HepG2 (cell line): ENCODE data around the gene UBAP1L.

ENCODE experiments used
- FOXA1 ChIP-seq, 2 experiments: fragments of 450-650 bp in 1 of 2; sonication (generic) in 1 of 2; formaldehyde crosslinking in 1 of 2; IDR thresholded peaks; 2 replicates each; pipeline versions ENCODE4 v1.4.0 to v1.6.1; 2016 to 2020; ENCODE audit warnings: missing genetic modification reagents in 1 of 2
- FOXC1 ChIP-seq: sonication (generic); formaldehyde crosslinking; IDR thresholded peaks from 2 replicates; pipeline ENCODE4 v1.8.0; 2022; ENCODE audit warnings: mild to moderate bottlenecking, missing genetic modification reagents, borderline replicate concordance
- FOXP1 ChIP-seq, 2 experiments: fragments of 450-650 bp in 1 of 2; IDR thresholded peaks; 2 replicates each; pipeline ENCODE4 v1.6.1; 2017 to 2018; ENCODE audit warnings: antibody characterized with exemption in 1 of 2
- GLMP ChIP-seq: sonication (generic); formaldehyde crosslinking; IDR thresholded peaks from 2 replicates; pipeline ENCODE4 v1.9.0; 2021; ENCODE audit warnings: missing genetic modification reagents, mild to moderate bottlenecking, borderline replicate concordance
- MEIS1 ChIP-seq: sonication (generic); formaldehyde crosslinking; IDR thresholded peaks from 2 replicates; pipeline ENCODE4 v1.9.0; 2021; ENCODE audit warnings: mild to moderate bottlenecking, missing genetic modification reagents, moderate library complexity, borderline replicate concordance
- POLR2A ChIP-seq, 2 experiments: IDR thresholded peaks; 2 replicates each; pipeline ENCODE4 v1.6.1; 2011; ENCODE audit warnings: low read depth in 2 of 2, low read length in 2 of 2, mild to moderate bottlenecking in 1 of 2, moderate library complexity in 1 of 2; ENCODE audit not compliant: insufficient read depth in 1 of 2
- RBM22 ChIP-seq: fragments of 200-400 bp; formaldehyde crosslinking; optimal IDR thresholded peaks from 2 replicates; pipeline ENCODE3; 2017; ENCODE audit warnings: mild to moderate bottlenecking, low read length, moderate library complexity
- SNAPC5 ChIP-seq: sonication (generic); formaldehyde crosslinking; IDR thresholded peaks from 2 replicates; pipeline ENCODE4 v1.8.1; 2023; ENCODE audit warnings: mild to moderate bottlenecking, missing genetic modification reagents, borderline replicate concordance
- ZNF512 ChIP-seq: sonication (generic); formaldehyde crosslinking; IDR thresholded peaks from 2 replicates; pipeline ENCODE4 v1.4.0; 2020; ENCODE audit warnings: mild to moderate bottlenecking, missing genetic modification reagents
- TF ChIP-seq, protein P1 (sequence below): IDR thresholded peaks from 2 replicates; pipeline ENCODE4 v1.6.1; 2012; ENCODE audit warnings: low read depth, low read length, improper control_type of control experiment
- TF ChIP-seq, protein P2 (sequence below): sonication (generic); formaldehyde crosslinking; IDR thresholded peaks from 2 replicates; pipeline ENCODE4 v1.4.0; 2020; ENCODE audit warnings: missing genetic modification reagents
- TF ChIP-seq, protein P3 (sequence below): sonication (generic); formaldehyde crosslinking; IDR thresholded peaks from 2 replicates; pipeline ENCODE4 v1.4.0; 2020; ENCODE audit warnings: missing genetic modification reagents

DNA sequence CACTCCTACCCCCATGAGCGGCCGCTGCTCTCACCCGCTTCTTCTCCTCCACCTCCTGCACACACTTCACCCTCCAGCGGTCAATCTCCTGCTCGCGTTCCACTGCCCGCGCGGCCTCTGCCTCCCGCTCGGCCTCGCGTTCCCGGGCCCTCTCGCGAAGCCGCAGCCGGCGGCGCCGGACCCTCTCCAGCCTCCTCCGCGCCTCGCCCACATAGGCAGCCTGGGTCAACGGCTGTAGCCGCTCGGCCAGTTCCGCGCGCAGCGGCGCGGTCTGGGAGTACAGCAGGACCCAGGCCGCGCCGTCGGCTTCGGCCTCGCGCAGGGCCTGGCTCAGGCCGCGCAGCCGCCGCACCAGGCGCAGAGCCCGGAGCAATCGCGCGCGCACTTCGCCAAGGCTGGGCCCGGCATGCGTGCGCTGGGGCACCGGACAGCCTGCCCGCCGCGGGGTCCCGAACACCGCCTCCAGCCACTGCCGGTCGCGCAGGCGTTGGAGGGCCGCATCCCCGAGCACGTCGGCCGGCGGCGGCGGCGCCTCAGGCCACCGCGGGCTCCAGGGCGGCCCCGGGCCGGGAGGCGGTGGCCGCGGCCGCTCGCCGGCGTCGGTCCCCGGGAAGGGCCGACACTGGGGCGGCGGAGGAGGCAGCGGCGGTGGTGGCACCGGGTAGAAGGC lies 18.0 kb upstream of the UBAP1L start:
- TF ChIP-seq MEIS1 (no peak), SNAPC5 (CRISPR knock-in tag) (no peak), RBM22 (no peak), GLMP (no peak), FOXA1 (IDR thresholded peaks at IDR 0.05) (no peak), FOXA1 (CRISPR knock-in tag; IDR thresholded peaks at IDR 0.05) (no peak), FOXC1 (no peak), POLR2A (IDR thresholded peaks at IDR 0.05; ENCODE audit: insufficient read depth in 1 of 2, low read depth in 2 of 2, low read length in 2 of 2) (0 out of 4 replicates have a peak, but pooled peaks of 1 of the 2 experiments have one; percentile 30), FOXP1 (IDR thresholded peaks at IDR 0.05) (no peak), FOXP1 (CRISPR knock-in tag; IDR thresholded peaks at IDR 0.05) (no peak), ZNF512 (CRISPR knock-in tag) (no peak)
- TF ChIP-seq, protein P1, sequence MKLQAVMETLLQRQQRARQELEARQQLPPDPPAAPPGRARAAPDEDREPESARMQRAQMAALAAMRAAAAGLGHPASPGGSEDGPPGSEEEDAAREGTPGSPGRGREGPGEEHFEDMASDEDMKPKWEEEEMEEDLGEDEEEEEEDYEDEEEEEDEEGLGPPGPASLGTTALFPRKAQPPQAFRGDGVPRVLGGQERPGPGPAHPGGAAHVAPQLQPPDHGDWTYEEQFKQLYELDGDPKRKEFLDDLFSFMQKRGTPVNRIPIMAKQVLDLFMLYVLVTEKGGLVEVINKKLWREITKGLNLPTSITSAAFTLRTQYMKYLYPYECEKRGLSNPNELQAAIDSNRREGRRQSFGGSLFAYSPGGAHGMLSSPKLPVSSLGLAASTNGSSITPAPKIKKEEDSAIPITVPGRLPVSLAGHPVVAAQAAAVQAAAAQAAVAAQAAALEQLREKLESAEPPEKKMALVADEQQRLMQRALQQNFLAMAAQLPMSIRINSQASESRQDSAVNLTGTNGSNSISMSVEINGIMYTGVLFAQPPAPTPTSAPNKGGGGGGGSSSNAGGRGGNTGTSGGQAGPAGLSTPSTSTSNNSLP, result no peak
- TF ChIP-seq, protein P2, sequence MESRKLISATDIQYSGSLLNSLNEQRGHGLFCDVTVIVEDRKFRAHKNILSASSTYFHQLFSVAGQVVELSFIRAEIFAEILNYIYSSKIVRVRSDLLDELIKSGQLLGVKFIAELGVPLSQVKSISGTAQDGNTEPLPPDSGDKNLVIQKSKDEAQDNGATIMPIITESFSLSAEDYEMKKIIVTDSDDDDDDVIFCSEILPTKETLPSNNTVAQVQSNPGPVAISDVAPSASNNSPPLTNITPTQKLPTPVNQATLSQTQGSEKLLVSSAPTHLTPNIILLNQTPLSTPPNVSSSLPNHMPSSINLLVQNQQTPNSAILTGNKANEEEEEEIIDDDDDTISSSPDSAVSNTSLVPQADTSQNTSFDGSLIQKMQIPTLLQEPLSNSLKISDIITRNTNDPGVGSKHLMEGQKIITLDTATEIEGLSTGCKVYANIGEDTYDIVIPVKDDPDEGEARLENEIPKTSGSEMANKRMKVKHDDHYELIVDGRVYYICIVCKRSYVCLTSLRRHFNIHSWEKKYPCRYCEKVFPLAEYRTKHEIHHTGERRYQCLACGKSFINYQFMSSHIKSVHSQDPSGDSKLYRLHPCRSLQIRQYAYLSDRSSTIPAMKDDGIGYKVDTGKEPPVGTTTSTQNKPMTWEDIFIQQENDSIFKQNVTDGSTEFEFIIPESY (CRISPR knock-in tag), result no peak
- TF ChIP-seq, protein P3, sequence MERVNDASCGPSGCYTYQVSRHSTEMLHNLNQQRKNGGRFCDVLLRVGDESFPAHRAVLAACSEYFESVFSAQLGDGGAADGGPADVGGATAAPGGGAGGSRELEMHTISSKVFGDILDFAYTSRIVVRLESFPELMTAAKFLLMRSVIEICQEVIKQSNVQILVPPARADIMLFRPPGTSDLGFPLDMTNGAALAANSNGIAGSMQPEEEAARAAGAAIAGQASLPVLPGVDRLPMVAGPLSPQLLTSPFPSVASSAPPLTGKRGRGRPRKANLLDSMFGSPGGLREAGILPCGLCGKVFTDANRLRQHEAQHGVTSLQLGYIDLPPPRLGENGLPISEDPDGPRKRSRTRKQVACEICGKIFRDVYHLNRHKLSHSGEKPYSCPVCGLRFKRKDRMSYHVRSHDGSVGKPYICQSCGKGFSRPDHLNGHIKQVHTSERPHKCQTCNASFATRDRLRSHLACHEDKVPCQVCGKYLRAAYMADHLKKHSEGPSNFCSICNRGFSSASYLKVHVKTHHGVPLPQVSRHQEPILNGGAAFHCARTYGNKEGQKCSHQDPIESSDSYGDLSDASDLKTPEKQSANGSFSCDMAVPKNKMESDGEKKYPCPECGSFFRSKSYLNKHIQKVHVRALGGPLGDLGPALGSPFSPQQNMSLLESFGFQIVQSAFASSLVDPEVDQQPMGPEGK, result no peak
